NCI-H187 treated with DMSO at 0.1 percent for 48 hours (cell line): ENCODE measurements around the gene ITGB3.
A peak's percentile ranks its signal among the peaks of the same experiment; 100 is the strongest.
"Not testable (repeated sequence)": the region's sequence is repeated elsewhere in the genome, so short reads cannot be mapped to it uniquely, and the experiment has no call there.

Experiments
- DNase-seq: peaks from one replicate; lab custom pipeline; 2025; lab: John Stamatoyannopoulos, UW

The ITGB3 gene

GRCh38 chr17:47253541-47254402 lies at the start of gene ITGB3:
Gene ITGB3 (plus strand): TSS chr17:47253827. CDS start chr17:47253862, 35 bp downstream.
- DNase-seq, result no peak

- no peak for DNase-seq
Observed at GRCh38 chr17:47203984-47204721, 49.5 kb upstream of the ITGB3 start.

GRCh38 chr17:47204722-47205418 lies 48.8 kb upstream of the ITGB3 start:
- DNase-seq, result no peak

GRCh38 chr17:47205419-47205963 lies 48.1 kb upstream of the ITGB3 start:
- DNase-seq, result peak; percentile 18

GRCh38 chr17:47207143-47208067 lies 46.2 kb upstream of the ITGB3 start:
- no peak for DNase-seq

GRCh38 chr17:47208744-47209488 lies 44.7 kb upstream of the ITGB3 start, which contains the start of gene MYL4:
Gene MYL4 (plus strand): TSS chr17:47209348. CDS start chr17:47209423, 75 bp downstream.
- no peak for DNase-seq

- no peak for DNase-seq
Observed at GRCh38 chr17:47209499-47209898, 44.1 kb upstream of the ITGB3 start.

GRCh38 chr17:47210105-47210504 lies 43.5 kb upstream of the ITGB3 start:
- DNase-seq, result no peak

GRCh38 chr17:47210779-47211178 lies 42.8 kb upstream of the ITGB3 start:
- DNase-seq, result no peak

- no peak for DNase-seq
Observed at GRCh38 chr17:47212458-47212857, 41.2 kb upstream of the ITGB3 start.

GRCh38 chr17:47213540-47213939 lies 40.1 kb upstream of the ITGB3 start:
- no peak for DNase-seq

- no peak for DNase-seq
Observed at GRCh38 chr17:47214931-47215330, 38.7 kb upstream of the ITGB3 start.

- DNase-seq, result not testable (repeated sequence)
Observed at GRCh38 chr17:47216821-47217220, 36.8 kb upstream of the ITGB3 start.

- not testable (repeated sequence) for DNase-seq
Observed at GRCh38 chr17:47217279-47217678, 36.3 kb upstream of the ITGB3 start.

- no peak for DNase-seq
Observed at GRCh38 chr17:47218896-47219430, 34.7 kb upstream of the ITGB3 start.

- no peak for DNase-seq
Observed at GRCh38 chr17:47219621-47220475, 33.8 kb upstream of the ITGB3 start.

- no peak for DNase-seq
Observed at GRCh38 chr17:47220531-47220999, 33.1 kb upstream of the ITGB3 start.

GRCh38 chr17:47221154-47221553 lies 32.5 kb upstream of the ITGB3 start:
- no peak for DNase-seq

- DNase-seq, result no peak
Observed at GRCh38 chr17:47222047-47222446, 31.6 kb upstream of the ITGB3 start.
